NB4 (cell line): Measurements from ENCODE around the gene NEU1.

ENCODE experiments used
- MAX ChIP-seq: IDR thresholded peaks from 2 replicates; pipeline ENCODE4 v1.6.1; 2011; ENCODE audit warnings: low read depth, low read length
- MYC ChIP-seq: IDR thresholded peaks from 2 replicates; pipeline ENCODE4 v1.6.1; 2011; ENCODE audit warnings: low read depth, low read length
- POLR2A ChIP-seq: IDR thresholded peaks from 2 replicates; pipeline ENCODE4 v1.6.1; 2011; ENCODE audit warnings: mild to moderate bottlenecking; ENCODE audit not compliant: insufficient read length; ENCODE audit errors: extremely low read depth
- TF ChIP-seq, protein P1 (sequence below): IDR thresholded peaks from one replicate; pipeline ENCODE4 v1.5.1; 2012; ENCODE audit warnings: low read depth, low read length

- TF ChIP-seq, protein P1, sequence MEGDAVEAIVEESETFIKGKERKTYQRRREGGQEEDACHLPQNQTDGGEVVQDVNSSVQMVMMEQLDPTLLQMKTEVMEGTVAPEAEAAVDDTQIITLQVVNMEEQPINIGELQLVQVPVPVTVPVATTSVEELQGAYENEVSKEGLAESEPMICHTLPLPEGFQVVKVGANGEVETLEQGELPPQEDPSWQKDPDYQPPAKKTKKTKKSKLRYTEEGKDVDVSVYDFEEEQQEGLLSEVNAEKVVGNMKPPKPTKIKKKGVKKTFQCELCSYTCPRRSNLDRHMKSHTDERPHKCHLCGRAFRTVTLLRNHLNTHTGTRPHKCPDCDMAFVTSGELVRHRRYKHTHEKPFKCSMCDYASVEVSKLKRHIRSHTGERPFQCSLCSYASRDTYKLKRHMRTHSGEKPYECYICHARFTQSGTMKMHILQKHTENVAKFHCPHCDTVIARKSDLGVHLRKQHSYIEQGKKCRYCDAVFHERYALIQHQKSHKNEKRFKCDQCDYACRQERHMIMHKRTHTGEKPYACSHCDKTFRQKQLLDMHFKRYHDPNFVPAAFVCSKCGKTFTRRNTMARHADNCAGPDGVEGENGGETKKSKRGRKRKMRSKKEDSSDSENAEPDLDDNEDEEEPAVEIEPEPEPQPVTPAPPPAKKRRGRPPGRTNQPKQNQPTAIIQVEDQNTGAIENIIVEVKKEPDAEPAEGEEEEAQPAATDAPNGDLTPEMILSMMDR, result no peak
- TF ChIP-seq MYC, result no peak
- TF ChIP-seq POLR2A, result no peak
- no peak for TF ChIP-seq MAX
These were observed 42.7 kb downstream of the NEU1 start for GRCh38 chr6:31819871-31820299.
